IPS-15b (cell line): ENCODE results near the gene HJURP.

Source experiments
- H3K27me3 ChIP-seq: one replicate; pipeline ENCODE4 v1.6.1; 2013; ENCODE audit warnings: low read length; ENCODE audit not compliant: control insufficient read depth, insufficient read depth
- H3K36me3 ChIP-seq: one replicate; pipeline ENCODE4 v1.6.1; 2013; ENCODE audit warnings: low read length; ENCODE audit not compliant: control insufficient read depth, insufficient read depth
- H3K4me1 ChIP-seq: one replicate; pipeline ENCODE4 v1.6.1; 2013; ENCODE audit warnings: mild to moderate bottlenecking, low read length; ENCODE audit not compliant: control insufficient read depth, insufficient read depth
- H3K4me3 ChIP-seq: one replicate; pipeline ENCODE4 v1.5.1; 2013; ENCODE audit warnings: low read depth, low read length
- H3K9ac ChIP-seq: one replicate; pipeline ENCODE4 v1.6.1; 2013; ENCODE audit warnings: low read depth, mild to moderate bottlenecking, low read length
- H3K9me3 ChIP-seq: one replicate; pipeline ENCODE4 v1.6.1; 2013; ENCODE audit warnings: mild to moderate bottlenecking, low read length; ENCODE audit not compliant: control insufficient read depth, insufficient read depth

Gene HJURP

DNA sequence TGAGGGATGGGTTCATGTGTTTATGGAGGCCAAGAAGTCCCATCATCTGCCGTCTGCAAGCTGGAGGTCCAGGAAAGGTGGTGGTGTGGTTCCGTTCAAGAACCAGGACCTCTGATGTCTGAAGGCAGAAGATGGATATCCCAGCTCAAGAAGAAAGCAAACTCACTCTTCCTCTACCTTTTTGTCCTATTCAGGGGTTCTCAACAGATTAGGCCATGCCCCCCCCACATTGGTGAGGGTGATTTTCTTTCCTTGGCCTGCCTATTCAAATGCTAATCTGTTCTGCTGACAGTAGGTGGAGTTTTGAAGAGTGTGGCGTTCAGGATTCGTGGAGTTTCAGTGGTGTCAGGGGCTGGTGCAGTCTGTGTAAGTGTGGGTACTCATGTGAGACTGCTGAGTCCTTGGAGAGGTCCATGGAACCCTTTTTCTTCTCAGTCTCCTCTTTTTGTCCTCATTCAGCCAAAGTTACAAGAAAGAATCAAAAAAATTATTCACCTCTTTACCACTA, 8.0 kb upstream of the HJURP start:
- H3K36me3 ChIP-seq: no peaks in the 10 kb centered on the region
- no peaks in the 10 kb centered on the region for H3K4me1 ChIP-seq

DNA sequence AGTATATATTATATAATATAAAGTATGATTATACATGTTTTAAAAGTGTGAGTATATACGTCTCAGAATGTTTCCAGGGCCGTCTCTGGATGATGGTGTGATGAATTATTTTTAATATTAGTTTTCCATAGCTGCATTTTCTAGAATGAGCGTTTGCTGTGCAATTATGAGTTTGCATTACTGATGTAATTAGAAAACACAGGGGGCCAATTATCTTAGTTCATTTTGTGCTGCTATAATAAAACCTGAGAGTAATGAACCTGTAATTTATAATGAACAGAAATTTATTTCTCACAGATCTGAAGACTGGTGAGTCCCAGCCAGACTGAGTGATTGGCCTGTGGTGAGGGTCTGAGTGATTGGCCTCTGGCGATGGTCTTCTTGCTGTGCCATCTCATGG, 4.0 kb upstream of the HJURP start:
- H3K4me3 ChIP-seq: no peak overlapping the region
- H3K9ac ChIP-seq: no peak overlapping the region
- no peaks in the 10 kb centered on the region for H3K27me3 ChIP-seq
- H3K4me1 ChIP-seq: peaks cover 3% of the 10 kb centered on the region
- no peaks in the 10 kb centered on the region for H3K9me3 ChIP-seq
- no peaks in the 10 kb centered on the region for H3K36me3 ChIP-seq

More for the DNA sequence above, 8.0 kb upstream of the HJURP start:
- Histone ChIP-seq H3K9me3 (no peaks in the 10 kb centered on the region), H3K27me3 (no peaks in the 10 kb centered on the region), H3K9ac (no peak overlapping the region), H3K4me3 (no peak overlapping the region)

DNA sequence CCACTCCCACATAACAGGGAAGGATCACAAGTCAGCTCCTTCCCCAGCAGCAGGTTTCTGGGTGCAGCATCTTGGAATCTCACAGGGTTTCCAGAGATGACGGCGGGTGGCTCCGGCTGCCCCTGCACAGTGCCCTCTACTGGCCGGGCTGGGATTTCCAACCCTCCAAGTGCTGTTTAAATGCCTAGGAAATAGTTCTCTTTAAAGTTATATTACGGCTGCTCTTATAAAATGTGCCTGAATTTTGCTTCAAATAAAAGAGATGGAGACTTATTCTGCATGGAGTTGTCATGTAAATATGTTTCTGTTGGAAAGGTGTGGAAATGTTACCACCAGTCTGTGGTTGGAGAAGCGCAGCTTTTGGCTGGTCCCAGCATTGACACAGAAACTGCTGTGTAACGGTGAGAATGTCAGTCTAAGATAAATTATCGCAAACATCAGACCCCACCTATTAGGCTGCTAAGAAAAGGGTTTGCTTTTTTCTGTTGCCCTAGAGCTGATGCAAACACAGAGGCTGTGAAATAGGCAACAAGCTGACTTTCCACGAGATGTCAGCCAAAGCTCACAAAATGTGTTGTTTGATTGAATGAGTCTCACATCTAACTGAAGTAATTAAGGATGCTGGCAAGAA, 3.3 kb upstream of the HJURP start:
- no peaks in the 10 kb centered on the region for H3K9me3 ChIP-seq

DNA sequence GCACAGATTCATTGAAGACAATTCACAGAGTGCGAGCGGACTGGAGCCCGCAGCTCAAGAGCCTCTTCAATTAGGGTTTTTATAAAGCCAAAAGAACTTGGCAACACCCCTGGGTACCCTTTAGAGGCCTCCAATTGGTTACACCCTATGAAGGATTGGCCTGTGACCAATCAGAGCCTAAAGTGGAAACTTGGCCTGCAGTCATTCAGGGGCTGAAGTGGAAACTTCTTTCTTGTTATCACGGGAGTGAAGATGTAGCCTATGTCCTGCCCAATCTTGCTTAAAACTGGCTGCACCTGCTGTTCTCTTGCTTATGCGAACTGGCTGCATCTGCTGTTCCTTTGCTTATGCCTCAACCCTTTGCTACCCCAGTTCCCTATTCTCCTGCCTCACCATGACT, 1.8 kb upstream of the HJURP start:
- Histone ChIP-seq H3K9me3 (no peaks in the 10 kb centered on the region), H3K9ac (no peak overlapping the region), H3K36me3 (peaks cover 7% of the 10 kb centered on the region), H3K27me3 (no peaks in the 10 kb centered on the region), H3K4me1 (peaks cover 13% of the 10 kb centered on the region), H3K4me3 (no peak overlapping the region)

More for the DNA sequence above, 3.3 kb upstream of the HJURP start:
- Histone ChIP-seq H3K4me1 (peaks cover 8% of the 10 kb centered on the region), H3K4me3 (no peak overlapping the region), H3K9ac (no peak overlapping the region), H3K27me3 (no peaks in the 10 kb centered on the region), H3K36me3 (no peaks in the 10 kb centered on the region)

DNA sequence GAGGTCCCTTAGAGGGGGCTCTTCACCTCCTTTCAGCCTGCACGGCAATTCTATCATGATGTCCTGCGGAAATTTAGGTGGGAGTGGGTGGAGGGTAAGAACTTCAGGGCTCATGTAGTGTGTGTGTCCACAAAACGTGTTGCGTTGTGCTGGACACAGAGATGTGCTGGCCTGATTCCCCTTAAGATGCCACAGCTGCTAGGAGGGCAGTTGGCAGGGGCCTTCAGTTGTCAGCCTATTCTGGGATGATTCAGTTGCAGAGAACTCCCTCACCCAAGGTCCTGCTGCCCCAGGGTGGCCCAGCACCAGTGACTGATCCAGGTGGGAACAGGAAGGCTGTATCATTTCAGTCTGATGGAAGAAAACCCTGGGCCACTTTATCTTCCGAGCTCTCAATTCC, 1.0 kb upstream of the HJURP start:
- Histone ChIP-seq H3K27me3 (no peaks in the 10 kb centered on the region), H3K9me3 (no peaks in the 10 kb centered on the region), H3K4me1 (peaks cover 13% of the 10 kb centered on the region), H3K4me3 (peak overlapping the region; percentile 89), H3K36me3 (peaks cover 13% of the 10 kb centered on the region), H3K9ac (no peak overlapping the region)

DNA sequence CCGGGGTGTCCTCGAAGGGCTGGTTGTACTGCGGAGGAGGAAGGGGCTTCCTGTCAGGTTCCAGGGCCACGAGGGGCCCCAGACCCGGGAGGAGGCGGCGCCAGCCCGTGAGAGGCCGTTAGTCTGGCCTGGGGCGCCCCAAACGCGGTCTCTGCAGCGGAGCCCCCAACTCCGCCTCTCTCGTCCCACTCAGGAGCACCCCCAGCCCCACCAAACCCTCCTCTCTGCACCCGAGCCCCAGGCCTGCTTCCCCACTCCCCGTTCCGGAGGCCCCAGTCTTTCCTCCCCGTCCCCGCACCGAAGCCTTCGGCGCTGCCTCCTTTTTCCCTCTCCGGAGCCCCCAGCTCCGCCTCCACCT, 473 bp downstream of the HJURP start:
- Histone ChIP-seq H3K9ac (peak overlapping the region; percentile 96), H3K27me3 (no peaks in the 10 kb centered on the region), H3K9me3 (no peaks in the 10 kb centered on the region), H3K4me3 (peak overlapping the region; percentile 89), H3K36me3 (peaks cover 28% of the 10 kb centered on the region), H3K4me1 (peaks cover 13% of the 10 kb centered on the region)

DNA sequence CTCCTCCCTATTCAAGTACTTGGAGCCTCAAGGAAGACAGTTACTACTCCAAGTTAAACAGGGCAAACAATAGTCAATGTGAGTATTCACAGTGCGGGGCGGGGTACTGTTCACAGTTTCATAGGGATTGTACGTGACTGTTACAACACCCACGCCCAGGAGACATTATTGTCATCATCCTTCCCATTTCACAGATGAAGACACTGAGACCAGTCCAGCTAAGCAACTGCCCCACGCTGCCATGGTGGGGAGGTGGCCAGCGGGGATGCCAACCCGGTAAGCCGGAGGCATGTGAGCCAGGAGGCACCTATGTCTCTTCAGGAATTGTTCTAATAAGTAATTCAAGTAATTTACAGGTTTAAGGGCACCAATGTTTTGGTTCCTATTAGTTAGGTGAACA, 982 bp downstream of the HJURP start:
- Histone ChIP-seq H3K4me3 (peak overlapping the region; percentile 89), H3K36me3 (peaks cover 33% of the 10 kb centered on the region), H3K27me3 (no peaks in the 10 kb centered on the region), H3K9ac (peak overlapping the region; percentile 96), H3K4me1 (peaks cover 13% of the 10 kb centered on the region), H3K9me3 (no peaks in the 10 kb centered on the region)

DNA sequence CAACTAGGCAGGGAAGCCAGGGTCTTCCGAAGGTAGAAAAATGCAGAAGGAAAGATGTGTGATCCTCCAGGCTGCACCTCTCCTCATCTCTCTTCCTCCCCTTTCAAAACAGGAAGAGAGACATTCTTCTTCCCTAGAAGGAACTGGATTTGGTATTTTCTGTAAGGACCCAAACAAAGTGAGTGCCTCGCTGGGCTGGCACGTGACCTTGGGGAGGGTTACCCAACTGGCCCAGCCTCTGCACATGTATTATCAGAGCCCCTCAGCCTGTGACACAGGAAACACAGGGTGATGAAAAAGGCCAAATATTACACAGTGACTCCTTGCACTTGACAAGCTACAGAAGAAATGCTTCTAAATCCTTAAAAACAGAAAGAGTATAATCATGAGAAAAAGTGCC, 2.3 kb downstream of the HJURP start:
- Histone ChIP-seq H3K4me1 (peaks cover 13% of the 10 kb centered on the region), H3K9me3 (no peaks in the 10 kb centered on the region), H3K27me3 (no peaks in the 10 kb centered on the region), H3K4me3 (no peak overlapping the region), H3K9ac (peak overlapping the region; percentile 9), H3K36me3 (peaks cover 46% of the 10 kb centered on the region)

DNA sequence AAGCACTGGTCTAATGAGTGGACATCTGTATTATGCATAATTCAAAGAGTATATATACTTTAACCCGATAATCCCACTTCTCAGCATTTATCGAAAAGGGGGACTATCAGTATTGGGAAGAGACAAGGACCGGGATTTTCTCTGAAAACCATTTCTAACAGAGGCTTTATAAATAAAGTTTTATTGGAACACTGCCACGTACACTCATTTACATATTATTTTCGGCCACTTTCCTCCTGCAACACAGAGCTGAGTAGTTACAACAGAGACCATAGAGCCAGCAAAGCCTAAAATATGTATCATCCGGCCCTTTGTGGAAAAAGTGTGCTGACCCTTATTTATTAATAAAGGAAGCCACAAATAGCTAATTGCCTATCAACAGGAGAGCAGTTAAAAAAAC, 3.2 kb downstream of the HJURP start:
- H3K9ac ChIP-seq: no peak overlapping the region
- H3K27me3 ChIP-seq: no peaks in the 10 kb centered on the region
- H3K9me3 ChIP-seq: no peaks in the 10 kb centered on the region
- no peak overlapping the region for H3K4me3 ChIP-seq
- H3K36me3 ChIP-seq: peaks cover 54% of the 10 kb centered on the region
- H3K4me1 ChIP-seq: peaks cover 13% of the 10 kb centered on the region

DNA sequence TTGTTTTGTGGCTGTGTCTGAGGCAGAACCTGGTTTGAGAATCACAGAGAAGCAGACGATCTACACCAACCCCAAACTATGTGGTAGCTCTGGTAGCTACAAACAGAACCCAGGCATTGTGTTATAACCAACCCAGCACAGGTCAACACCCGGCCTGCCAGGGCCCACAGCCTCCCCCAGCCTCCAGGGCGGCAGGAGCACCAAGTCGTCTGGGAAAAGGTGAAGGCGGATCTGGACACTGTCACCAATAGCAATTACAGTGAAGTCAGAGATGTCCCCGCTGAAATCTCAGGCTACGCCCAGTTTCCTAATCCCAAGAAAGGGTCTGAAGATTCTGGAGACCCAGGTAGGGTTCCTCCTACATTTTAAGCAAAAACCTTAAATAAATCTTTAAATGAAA, 3.6 kb downstream of the HJURP start:
- H3K27me3 ChIP-seq: no peaks in the 10 kb centered on the region
- peaks cover 13% of the 10 kb centered on the region for H3K4me1 ChIP-seq
- H3K4me3 ChIP-seq: no peak overlapping the region
- H3K9ac ChIP-seq: no peak overlapping the region
- no peaks in the 10 kb centered on the region for H3K9me3 ChIP-seq
- H3K36me3 ChIP-seq: peaks cover 54% of the 10 kb centered on the region

DNA sequence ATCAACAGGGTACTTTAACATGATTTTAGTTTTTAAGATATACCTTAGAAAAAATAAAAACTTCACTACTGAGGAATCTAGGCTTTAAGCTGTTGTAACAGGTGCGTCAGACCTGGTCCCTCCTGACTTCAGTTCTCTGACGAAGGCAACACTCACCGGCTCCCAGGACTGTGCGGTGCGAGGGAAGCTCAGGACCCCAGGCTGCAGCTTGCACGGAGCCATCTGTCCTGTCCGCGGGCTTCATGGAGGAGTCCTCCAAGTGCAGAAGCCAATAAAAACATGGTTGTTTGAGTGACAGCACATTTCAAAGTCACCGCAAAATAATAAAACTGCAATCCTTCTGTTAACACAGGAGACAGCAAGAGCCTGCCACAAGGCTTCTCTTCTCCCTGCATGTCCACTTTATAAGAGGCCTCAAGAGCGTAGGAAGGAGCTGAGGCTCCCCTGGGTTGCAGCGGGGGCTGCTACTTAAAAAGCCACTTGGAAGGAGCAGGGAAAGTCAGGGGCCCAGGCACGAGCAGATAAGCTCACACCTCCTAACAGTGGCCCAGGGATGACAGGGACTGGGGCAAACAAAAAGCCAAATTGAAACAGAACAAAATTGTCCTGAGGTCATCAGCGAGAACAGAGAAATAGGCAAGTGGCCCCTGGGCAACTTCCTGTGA, 4.6 kb downstream of the HJURP start:
- Histone ChIP-seq H3K9me3 (no peaks in the 10 kb centered on the region), H3K4me3 (no peak overlapping the region), H3K4me1 (peaks cover 10% of the 10 kb centered on the region), H3K27me3 (no peaks in the 10 kb centered on the region), H3K9ac (no peak overlapping the region), H3K36me3 (peaks cover 57% of the 10 kb centered on the region)

DNA sequence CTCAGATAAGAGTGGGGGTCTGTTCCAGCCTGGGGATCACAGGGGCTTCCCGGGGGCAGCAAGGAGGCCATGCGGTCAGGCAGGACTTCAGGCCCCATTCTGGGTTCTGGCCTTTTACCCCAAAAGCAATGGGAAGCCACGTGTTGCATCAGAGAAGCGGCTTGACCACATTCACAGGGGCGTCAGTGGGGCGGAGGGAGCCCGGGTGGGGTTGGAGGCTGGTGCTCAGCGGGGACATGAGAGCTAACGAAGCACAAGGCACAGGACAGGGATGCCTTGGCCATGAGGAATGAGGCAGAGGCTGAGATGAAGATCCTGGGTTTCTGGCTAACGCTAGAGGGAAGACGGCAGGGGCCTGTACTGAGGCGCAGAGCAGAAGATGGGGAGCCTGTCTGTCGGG, 6.1 kb downstream of the HJURP start:
- H3K4me1 ChIP-seq: peaks cover 10% of the 10 kb centered on the region
- peaks cover 70% of the 10 kb centered on the region for H3K36me3 ChIP-seq
- no peaks in the 10 kb centered on the region for H3K9me3 ChIP-seq

More for the DNA sequence above, 6.1 kb downstream of the HJURP start:
- no peak overlapping the region for H3K4me3 ChIP-seq
- H3K9ac ChIP-seq: no peak overlapping the region
- no peaks in the 10 kb centered on the region for H3K27me3 ChIP-seq
